K562 (cell line): ENCODE data around the gene NBDY. TPM values are rescaled to one million over a fixed set of nuclear protein-coding genes. Genes with fewer than 3 reads are reported as not detected.

Experiments used
- ATAC-seq: fragments of 200-7000 bp; cut with Tn5 transposase; 3 replicates; pipeline ENCODE4 v1.9.1; 2020; ENCODE audit warnings: moderate library complexity
- BruUV-seq: library from RNA; stranded (reverse); fragments of 400-500 nt; replicated peaks from 2 replicates; lab custom pipeline; 2021; lab: Mats Ljungman, UMichigan
- CTCF ChIA-PET: fragments of 300-600 bp; formaldehyde crosslinking; extraction: SDS; loops from one replicate; lab custom pipeline; 2021; ENCODE audit warnings: low intra/inter-chr PET ratio; lab: Yijun Ruan, JAX
- POLR2A ChIA-PET: fragments of 300-600, 350-650 bp; sonication (Branson Sonifier 250); formaldehyde crosslinking; extraction: SDS; loops from one replicate; lab custom pipeline; 2021; ENCODE audit warnings: antibody characterized with exemption, inconsistent platforms; lab: Yijun Ruan, JAX
- DNase-seq, 4 experiments: peaks; one replicate each; pipeline versions ENCODE4 v3.0.0 to v3.0.0-alpha.2; 2011 to 2018; ENCODE audit warnings: low spot score in 3 of 4, mixed read lengths in 3 of 4; ENCODE audit errors: extremely low read depth in 1 of 4
- FAIRE-seq: peaks from 2 replicates; lab custom pipeline; 2011; peaks lifted over from hg19 to GRCh38; lab: Jason Lieb, UNC
- H2AFZ ChIP-seq: 2 replicates; pipeline ENCODE4 v1.6.0; 2011; ENCODE audit warnings: low read depth, low read length, control low read depth, inconsistent platforms
- H3K27ac ChIP-seq: fragments of 200-600 bp; 3 replicates; pipeline ENCODE4 v1.8.0; 2011; ENCODE audit warnings: low read depth, mild to moderate bottlenecking, control low read depth, inconsistent platforms, low read length, moderate library complexity, mixed read lengths; ENCODE audit errors: extremely low read depth
- H3K27me3 ChIP-seq, 2 experiments: fragments of 300-600 bp in 1 of 2; 2 replicates in 1 of 2; 3 replicates in 1 of 2; pipeline versions ENCODE4 v1.6.0 to v1.8.0; 2011; ENCODE audit warnings: inconsistent platforms in 2 of 2, low read length in 2 of 2, mild to moderate bottlenecking in 1 of 2, mixed read lengths in 1 of 2, moderate library complexity in 1 of 2; ENCODE audit not compliant: control insufficient read depth in 2 of 2, insufficient read depth in 2 of 2
- H3K36me3 ChIP-seq: fragments of 300-600 bp; 3 replicates; pipeline ENCODE4 v1.8.0; 2011; ENCODE audit warnings: mild to moderate bottlenecking, low read length, inconsistent platforms; ENCODE audit not compliant: control insufficient read depth, insufficient read depth
- H3K4me1 ChIP-seq, 2 experiments: fragments of 200-600 bp in 1 of 2; replicated peaks in 1 of 2; 2 replicates in 1 of 2; 3 replicates in 1 of 2; pipeline versions ENCODE4 v1.5.1 to v1.8.0; 2011; ENCODE audit warnings: inconsistent platforms in 2 of 2, low read length in 2 of 2, mild to moderate bottlenecking in 1 of 2, mixed read lengths in 1 of 2, moderate library complexity in 1 of 2; ENCODE audit not compliant: control insufficient read depth in 2 of 2, insufficient read depth in 2 of 2
- H3K4me2 ChIP-seq: 2 replicates; pipeline ENCODE4 v1.6.1; 2011; ENCODE audit warnings: low read length, control low read depth, inconsistent platforms, mixed read lengths; ENCODE audit not compliant: insufficient read depth
- H3K4me3 ChIP-seq: fragments of 200-600 bp; sonication (generic), shearing (Covaris generic); 2 replicates; pipeline ENCODE4 v1.5.1; 2016; ENCODE audit warnings: control low read depth, inconsistent platforms
- H3K79me2 ChIP-seq: fragments of 200-600 bp; 3 replicates; pipeline ENCODE4 v1.8.0; 2011; ENCODE audit warnings: low read length, inconsistent platforms; ENCODE audit not compliant: control insufficient read depth, insufficient read depth
- H3K9ac ChIP-seq, 2 experiments: 2 replicates each; pipeline versions ENCODE4 v1.6.0 to v1.6.1; 2011; ENCODE audit warnings: low read depth in 2 of 2, low read length in 2 of 2, control low read depth in 1 of 2, inconsistent platforms in 1 of 2, mild to moderate bottlenecking in 1 of 2, mixed read lengths in 1 of 2; ENCODE audit not compliant: insufficient read depth in 1 of 2
- H3K9me1 ChIP-seq: one replicate; pipeline ENCODE4 v1.6.0; 2011; ENCODE audit warnings: inconsistent platforms, mild to moderate bottlenecking, low read length, moderate library complexity; ENCODE audit not compliant: control insufficient read depth, insufficient read depth
- H3K9me3 ChIP-seq: replicated peaks from 2 replicates; pipeline ENCODE4 v1.5.1; 2011; ENCODE audit warnings: low read depth, low read length, inconsistent platforms; ENCODE audit not compliant: control insufficient read depth, insufficient read depth
- H4K20me1 ChIP-seq: replicated peaks from 2 replicates; pipeline ENCODE4 v1.6.1; 2011; ENCODE audit warnings: low read length, inconsistent platforms, mixed read lengths; ENCODE audit not compliant: control insufficient read depth, insufficient read depth
- ATF7 ChIP-seq: fragments of 450-650 bp; IDR thresholded peaks from 2 replicates; pipeline ENCODE4 v1.7.1; 2014; ENCODE audit warnings: mild to moderate bottlenecking, moderate library complexity
- FIP1L1 ChIP-seq: fragments of 200-400 bp; formaldehyde crosslinking; IDR thresholded peaks from 2 replicates; pipeline ENCODE4 v1.6.1; 2018; ENCODE audit warnings: mild to moderate bottlenecking, low read depth, low read length; ENCODE audit not compliant: poor library complexity, severe bottlenecking
- FOXK1 ChIP-seq: sonication (generic); formaldehyde crosslinking; IDR thresholded peaks from 2 replicates; pipeline ENCODE4 v1.8.0; 2022; ENCODE audit warnings: missing genetic modification reagents, mild to moderate bottlenecking, borderline replicate concordance
- RBBP5 ChIP-seq: fragments of 200-600 bp; sonication (generic); IDR thresholded peaks from 2 replicates; pipeline ENCODE4 v1.6.1; 2012; ENCODE audit warnings: borderline replicate concordance, mild to moderate bottlenecking, low read length, control low read depth, inconsistent platforms; ENCODE audit not compliant: insufficient read depth, poor library complexity, severe bottlenecking
- SMAD2 ChIP-seq: fragments of 150-350 bp; IDR thresholded peaks from 2 replicates; pipeline ENCODE4 v1.6.1; 2014; ENCODE audit warnings: low read depth, mild to moderate bottlenecking, low read length
- ZBTB1 ChIP-seq: sonication (generic); formaldehyde crosslinking; IDR thresholded peaks from 2 replicates; pipeline ENCODE4 v1.8.1; 2023; ENCODE audit warnings: missing genetic modification reagents, low read depth, mild to moderate bottlenecking, borderline replicate concordance
- ZBTB7A ChIP-seq: IDR thresholded peaks from 2 replicates; pipeline ENCODE4 v1.6.1; 2011; ENCODE audit warnings: low read depth, mild to moderate bottlenecking, low read length, moderate library complexity, borderline replicate concordance; ENCODE audit not compliant: control insufficient read depth
- ZNF586 ChIP-seq: fragments of 450-650 bp; formaldehyde crosslinking; conservative IDR thresholded peaks from 2 replicates; pipeline ENCODE4 v1.4.0; 2020; ENCODE audit warnings: mild to moderate bottlenecking, moderate library complexity
- WGBS: fragments of 100-300 bp; shearing (Covaris generic); methylation state at CpG from one replicate; pipeline ENCODE4 v1.1.6; 2016; ENCODE audit warnings: low coverage, mixed read lengths; ENCODE audit not compliant: insufficient coverage; ENCODE audit errors: missing lambda C conversion rate; 5-methylcytosine and 5-hydroxymethylcytosine counted together
- in situ Hi-C: fragments of 300-500 bp; cut with MboI; formaldehyde crosslinking; loops from 4 replicates; pipeline ENCODE4 v1.15.0; 2018; ENCODE audit warnings: inconsistent platforms, mixed read lengths
- intact Hi-C: fragments of 100-400 bp; cut with micrococcal nuclease; formaldehyde crosslinking; loops from 2 replicates; pipeline ENCODE4 v1.14.2; 2022
- polyA plus RNA-seq, 8 experiments: library from polyadenylated mRNA; depleted of rRNA in 4 of 8; stranded (reverse) in 5 of 8; unstranded in 3 of 8; fragments of >200 nt; fragmentation: Nextera tagmentation in 2 of 8; fragmentation: Illumina TruSeq in 1 of 8; extraction: Ambion mirVana in 2 of 8; extraction: Trizol in 1 of 8; gene quantifications; 2 replicates each; pipeline versions ENCODE4 v1.2.1 to v1.2.3, GENCODE V29; 2011 to 2014; ENCODE audit warnings: inconsistent platforms in 1 of 8, missing spikeins in 1 of 8
- total RNA-seq, 7 experiments: library from RNA; depleted of rRNA in 6 of 7; stranded (reverse); fragments of >200 nt in 6 of 7; fragmentation: Illumina TruSeq in 2 of 7; extraction: Trizol in 2 of 7; gene quantifications; 2 replicates each; pipeline versions ENCODE4 v1.2.1 to v1.2.3, GENCODE V29; 2011 to 2021; ENCODE audit warnings: low replicate concordance in 1 of 7
- TF ChIP-seq, protein P1 (sequence below): fragments of 450-650 bp; formaldehyde crosslinking; IDR thresholded peaks from 2 replicates; pipeline ENCODE4 v1.4.0; 2022; ENCODE audit warnings: missing genetic modification characterization
- TF ChIP-seq, protein P2 (sequence below), 2 experiments: fragments of 250-450 bp in 1 of 2; fragments of 450-650 bp in 1 of 2; sonication (Bioruptor Pico) in 1 of 2; IDR thresholded peaks; 2 replicates each; pipeline versions ENCODE4 v1.6.1 to v1.8.0; 2016 to 2021; ENCODE audit warnings: mild to moderate bottlenecking in 2 of 2, moderate library complexity in 2 of 2, missing compliant biosample characterization in 1 of 2, missing genetic modification characterization in 1 of 2

Gene NBDY
- total and polyA plus RNA-seq, 9 of the 15 experiments (the other 6 are each of a cell fraction or from before 2014, with no cell fraction given), result 1.00 to 24.7 (median 7.0) TPM

DNA sequence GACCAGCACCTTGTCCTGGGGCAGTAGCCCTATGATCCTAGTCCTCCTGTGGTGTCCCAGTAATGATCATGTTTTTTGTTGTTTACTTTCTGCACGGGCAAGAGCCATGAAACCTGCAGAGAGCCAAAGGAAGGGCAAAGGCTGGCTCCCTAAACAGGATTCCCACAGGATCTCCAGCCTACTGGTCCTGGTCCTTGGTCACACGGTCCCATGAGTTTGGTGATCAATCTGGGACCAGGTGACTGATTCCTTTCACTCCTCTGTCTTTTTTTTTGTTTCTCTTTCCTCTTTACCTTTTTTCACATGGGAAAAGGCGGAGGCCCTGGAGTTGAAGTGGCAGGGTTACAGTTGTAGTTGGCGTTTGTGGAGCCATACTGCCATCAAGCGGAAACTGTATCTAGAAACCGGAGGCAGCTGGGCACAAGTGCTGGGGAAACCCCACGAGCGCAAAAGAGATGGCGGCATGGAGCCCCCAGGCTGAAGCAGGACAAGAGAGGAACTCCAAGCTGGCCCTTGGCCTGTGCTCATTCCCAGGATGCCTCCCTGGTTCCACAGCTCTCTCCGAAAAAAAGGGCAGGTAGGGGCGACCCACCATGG lies 34.6 kb downstream of the NBDY start:
- Histone ChIP-seq H3K9me3 (no peaks in the 10 kb centered on the region), H3K4me3 (no peak overlapping the region), H3K4me1 (peaks cover 0 to 3% of the 10 kb centered on the region in 2 experiments; a peak in 2 of 5 replicates), H4K20me1 (no peaks in the 10 kb centered on the region), H3K27ac (no peak overlapping the region), H3K4me2 (no peak overlapping the region), H3K9me1 (no peaks in the 10 kb centered on the region), H3K27me3 (no peaks in the 10 kb centered on the region; a peak in 1 of 5 replicates), H2AFZ (no peak overlapping the region), H3K9ac (no peak overlapping the region), H3K36me3 (no peaks in the 10 kb centered on the region), H3K79me2 (no peaks in the 10 kb centered on the region)
- DNase-seq, result peak in 1 of 4 experiments; percentile 1
- ChIA-PET POLR2A (no interaction called here), CTCF (interaction anchor here (0.6 kb wide), 1 partner anchor 213 kb away, joined by 3 read pairs; no protein-coding TSS in a partner anchor)
- TF ChIP-seq ZBTB1 (CRISPR knock-in tag) (no peak), ZNF586 (no peak), RBBP5 (no peak), ATF7 (no peak), FOXK1 (CRISPR knock-in tag) (no peak), FIP1L1 (no peak), ZBTB7A (no peak), SMAD2 (no peak)
- TF ChIP-seq, protein P1, sequence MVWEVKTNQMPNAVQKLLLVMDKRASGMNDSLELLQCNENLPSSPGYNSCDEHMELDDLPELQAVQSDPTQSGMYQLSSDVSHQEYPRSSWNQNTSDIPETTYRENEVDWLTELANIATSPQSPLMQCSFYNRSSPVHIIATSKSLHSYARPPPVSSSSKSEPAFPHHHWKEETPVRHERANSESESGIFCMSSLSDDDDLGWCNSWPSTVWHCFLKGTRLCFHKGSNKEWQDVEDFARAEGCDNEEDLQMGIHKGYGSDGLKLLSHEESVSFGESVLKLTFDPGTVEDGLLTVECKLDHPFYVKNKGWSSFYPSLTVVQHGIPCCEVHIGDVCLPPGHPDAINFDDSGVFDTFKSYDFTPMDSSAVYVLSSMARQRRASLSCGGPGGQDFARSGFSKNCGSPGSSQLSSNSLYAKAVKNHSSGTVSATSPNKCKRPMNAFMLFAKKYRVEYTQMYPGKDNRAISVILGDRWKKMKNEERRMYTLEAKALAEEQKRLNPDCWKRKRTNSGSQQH, result no peak
- TF ChIP-seq, protein P2, sequence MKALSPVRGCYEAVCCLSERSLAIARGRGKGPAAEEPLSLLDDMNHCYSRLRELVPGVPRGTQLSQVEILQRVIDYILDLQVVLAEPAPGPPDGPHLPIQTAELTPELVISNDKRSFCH (CRISPR knock-in tag; IDR thresholded peaks at IDR 0.05), result no peak
- TF ChIP-seq, protein P2 (tag; IDR thresholded peaks at IDR 0.05), result no peak
- BruUV-seq, result no TSS peak
- in situ Hi-C loops, result no loop called here
- WGBS, result 19% methylated on average over 8 of the region's 11 CpGs
- FAIRE-seq, result no peak
- ATAC-seq, result no peak
- intact Hi-C loops, result no loop called here
